ENCODE measurements around the gene RBPJL. TPM values are rescaled to one million over a fixed set of nuclear protein-coding genes. Genes with fewer than 3 reads are reported as not detected.

RBPJL gene
- polyA plus RNA-seq, 4 donors: 0.06 TPM; not detected in 3

DNA sequence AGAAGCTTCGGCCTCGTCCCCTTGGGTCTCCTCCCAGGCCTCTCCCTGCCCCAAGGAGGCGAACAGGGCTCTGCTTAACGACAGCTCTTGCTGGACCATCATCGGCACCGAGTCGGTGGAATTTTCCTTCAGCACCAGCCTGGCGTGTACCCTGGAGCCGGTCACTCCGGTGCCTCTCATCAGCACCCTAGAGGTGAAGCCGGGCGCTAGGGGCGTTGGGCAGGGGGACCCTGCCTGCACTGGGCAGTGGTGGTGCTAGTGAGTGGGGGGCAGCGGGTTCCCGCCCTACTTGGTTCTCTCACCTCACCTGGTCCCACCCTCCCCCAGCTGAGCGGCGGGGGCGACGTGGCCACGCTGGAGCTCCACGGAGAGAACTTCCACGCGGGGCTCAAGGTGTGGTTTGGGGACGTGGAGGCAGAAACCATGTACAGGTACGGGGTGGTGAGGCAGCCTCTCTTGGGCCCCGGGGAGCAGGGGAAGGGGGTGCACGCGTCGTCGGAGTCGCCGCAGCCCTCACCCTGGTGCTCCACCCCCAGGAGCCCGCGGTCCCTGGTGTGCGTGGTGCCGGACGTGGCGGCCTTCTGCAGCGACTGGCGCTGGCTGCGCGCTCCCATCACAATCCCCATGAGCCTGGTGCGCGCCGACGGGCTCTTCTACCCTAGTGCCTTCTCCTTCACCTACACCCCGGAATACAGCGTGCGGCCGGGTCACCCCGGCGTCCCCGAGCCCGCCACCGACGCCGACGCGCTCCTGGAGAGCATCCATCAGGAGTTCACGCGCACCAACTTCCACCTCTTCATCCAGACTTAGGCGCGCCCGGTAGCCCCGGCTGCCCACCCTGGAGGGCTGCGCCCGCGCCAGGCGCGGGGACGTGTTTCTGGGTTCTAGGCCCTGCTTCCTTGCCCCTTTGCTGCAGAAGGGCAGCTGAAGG lies 9.8 kb downstream of the RBPJL start:
- no peak for DNase-seq (ENCODE audit: low read depth in 4 of 4, low spot score in 3 of 4)

DNA sequence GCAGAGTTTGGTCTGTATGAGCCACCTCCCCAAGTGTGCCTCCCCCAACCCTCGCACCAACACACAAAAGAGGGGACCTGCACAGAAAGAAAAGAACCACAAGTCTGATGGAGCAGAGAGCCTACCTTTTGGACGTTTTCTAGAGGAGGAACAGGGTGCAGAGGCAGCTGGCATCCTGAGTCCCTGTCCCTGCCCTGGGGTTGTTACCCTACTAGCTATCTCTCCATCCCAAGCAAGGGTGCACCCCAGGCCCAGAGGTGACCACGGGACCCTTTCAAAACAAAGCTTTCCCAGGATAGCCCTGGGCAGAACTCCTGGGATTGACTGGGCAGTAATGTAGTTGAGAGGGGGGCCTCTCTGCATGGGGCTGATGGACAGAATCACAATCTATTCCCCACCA lies 11.2 kb downstream of the RBPJL start:
- DNase-seq (ENCODE audit: low read depth in 4 of 4, low spot score in 3 of 4): no peak

DNA sequence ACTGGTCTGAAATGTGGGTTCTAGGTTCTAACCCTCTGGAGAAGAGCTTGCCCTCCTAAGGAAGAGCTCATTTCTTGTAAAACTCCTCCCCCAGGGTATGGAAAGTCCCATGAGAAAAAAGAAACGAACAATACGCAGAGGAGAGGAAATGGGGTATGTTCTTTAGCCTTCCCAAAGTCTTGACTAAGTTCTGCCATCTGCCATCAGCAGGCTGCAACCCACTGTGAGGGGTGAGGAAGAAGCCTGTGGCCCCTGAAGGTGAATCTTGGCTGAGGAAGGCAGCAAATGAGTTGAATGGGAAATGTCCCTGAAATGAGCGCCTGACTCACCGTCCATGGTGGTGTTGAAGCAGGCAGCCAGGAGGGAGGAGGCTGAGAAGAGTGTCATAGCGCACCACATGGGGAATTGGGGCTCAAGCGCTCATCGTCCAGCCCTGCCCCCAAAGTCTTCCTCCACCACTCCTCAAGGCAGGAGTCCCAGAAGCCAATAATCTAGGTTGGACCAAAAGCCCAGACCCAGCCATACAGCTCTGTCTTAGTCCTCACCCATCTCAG lies 11.8 kb downstream of the RBPJL start:
- no peak for DNase-seq (ENCODE audit: low read depth in 4 of 4, low spot score in 3 of 4)

DNA sequence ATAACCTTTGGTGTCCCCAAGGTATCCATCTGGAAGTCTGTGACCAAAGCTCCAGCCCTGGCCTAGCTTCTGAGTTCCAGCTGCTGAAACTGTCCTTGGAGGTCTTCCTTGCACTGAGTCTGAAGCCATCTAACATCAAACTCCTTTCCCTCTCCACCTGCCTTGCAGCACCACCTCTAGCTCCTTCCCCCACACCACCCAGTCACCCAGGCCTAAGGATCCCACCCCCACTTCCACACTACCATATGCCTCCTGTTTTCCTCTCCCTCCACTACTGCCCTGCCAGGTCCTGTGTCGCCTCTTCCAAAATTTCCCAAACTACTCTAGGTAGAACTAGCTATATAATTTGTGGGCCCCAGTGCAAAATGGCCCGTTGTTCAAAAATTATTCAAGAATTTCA lies 12.3 kb downstream of the RBPJL start:
- no peak for DNase-seq (ENCODE audit: low read depth in 4 of 4, low spot score in 3 of 4)

DNA sequence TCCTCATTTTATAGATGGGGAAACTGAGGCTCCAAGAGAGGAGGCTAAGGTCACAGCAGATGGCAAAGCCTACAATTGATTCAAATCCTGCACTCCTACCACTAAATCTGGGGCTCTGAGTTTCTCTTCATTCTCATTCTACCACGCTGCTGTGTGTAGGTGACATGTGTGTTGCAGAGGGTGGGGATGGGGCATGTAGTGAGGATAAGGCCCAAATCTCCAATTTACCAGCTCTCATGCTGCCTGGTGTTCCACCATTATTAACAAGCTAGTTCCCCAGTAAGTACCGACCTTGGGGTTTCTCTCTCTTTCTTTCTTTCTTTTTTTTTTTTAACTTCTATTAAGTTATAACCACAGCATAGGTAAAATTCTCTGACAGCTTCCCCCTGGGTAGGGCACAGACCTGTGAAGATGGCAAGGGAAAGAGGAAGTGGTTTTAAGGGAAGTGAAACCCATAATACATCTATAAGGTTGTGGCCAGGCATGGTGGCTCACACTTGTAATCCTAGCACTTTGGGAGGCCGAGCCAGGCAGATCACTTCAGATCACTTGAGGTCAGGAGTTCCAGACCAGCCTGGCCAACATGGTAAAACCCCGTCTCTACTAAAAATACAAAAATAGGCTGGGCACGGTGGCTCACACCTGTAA lies 14.4 kb downstream of the RBPJL start:
- DNase-seq (ENCODE audit: low read depth in 4 of 4, low spot score in 3 of 4): no peak

DNA sequence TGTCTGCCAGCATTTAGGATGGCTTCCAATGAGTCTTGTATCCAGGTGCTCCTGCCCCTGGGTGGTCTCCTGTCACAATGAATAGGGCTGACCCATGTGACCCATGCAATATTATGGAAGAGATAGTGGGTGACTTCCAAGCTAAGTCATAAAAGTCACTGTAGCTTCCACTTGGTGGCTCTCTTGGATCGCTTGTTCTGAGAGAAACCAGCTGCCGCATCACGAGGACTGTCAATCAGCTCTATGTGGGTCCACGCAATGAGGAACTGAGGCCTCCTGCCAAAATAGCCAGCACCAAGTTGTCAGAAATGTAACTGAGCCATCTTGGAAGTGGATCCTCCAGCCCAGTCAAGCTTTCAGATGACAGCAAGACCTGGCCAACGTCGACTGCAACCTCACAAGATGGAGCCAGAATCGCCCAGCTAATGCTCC lies 16.3 kb downstream of the RBPJL start:
- no peak for DNase-seq (ENCODE audit: low read depth in 4 of 4, low spot score in 3 of 4)

DNA sequence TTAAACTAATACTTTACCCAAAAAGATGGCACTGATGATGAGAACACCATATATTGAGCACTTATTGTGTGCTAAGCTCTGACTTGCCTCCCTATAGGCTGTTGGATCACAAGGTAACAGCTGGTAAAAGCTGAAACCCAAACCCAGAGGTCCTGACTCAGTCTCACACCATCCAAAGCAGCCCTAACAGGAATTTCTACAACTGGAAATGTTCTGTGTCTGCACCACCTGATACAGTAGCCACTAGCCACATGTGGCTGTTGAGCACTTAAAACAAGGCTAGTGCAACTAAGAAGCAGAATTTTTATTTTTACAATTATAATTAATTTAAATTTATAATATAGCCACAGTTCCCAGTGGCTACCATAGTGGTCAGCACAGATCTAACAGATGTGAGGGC lies 17.1 kb downstream of the RBPJL start:
- no peak for DNase-seq (ENCODE audit: low read depth in 4 of 4, low spot score in 3 of 4)

DNA sequence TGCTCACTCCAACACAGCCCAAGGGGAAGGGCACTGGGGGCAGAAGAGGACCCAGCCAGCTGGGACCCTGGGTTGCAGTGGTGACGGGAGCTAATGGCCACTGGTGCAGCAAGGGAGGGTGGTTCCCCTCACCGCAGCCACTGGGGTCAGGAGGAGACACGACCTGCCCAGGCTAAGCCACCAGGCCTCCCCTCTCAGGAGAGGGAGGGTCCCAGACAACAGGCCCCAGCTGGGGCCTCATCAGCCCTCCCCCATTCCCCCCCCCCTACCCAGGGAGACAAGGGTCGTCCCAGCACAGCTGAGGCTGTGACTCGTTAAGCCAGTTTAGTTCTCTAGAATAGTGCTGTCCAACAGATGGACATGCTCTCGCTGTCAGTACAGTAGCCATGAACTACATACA lies 18.7 kb downstream of the RBPJL start:
- no peak for DNase-seq (ENCODE audit: low read depth in 4 of 4, low spot score in 3 of 4)

DNA sequence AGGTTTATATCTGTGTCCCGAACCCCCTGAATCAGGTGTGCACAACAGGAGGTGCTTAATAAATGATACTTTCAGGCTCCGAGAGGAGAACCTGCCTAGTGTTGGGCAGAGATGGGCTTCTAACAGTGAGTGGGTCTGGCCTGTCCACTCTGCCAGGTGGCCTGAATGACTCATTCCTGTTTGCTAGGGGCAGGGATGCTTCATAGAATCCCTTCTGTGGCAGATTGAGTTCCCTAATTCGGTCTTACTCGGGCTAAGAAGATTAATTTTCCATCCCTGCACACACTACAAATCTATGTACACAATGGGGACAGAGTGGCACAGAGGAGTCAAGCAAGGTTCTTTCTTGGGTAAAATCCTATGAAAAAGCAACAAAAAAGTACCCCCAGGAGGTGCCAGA lies 21.8 kb downstream of the RBPJL start:
- no peak for DNase-seq (ENCODE audit: low read depth in 4 of 4, low spot score in 3 of 4)

DNA sequence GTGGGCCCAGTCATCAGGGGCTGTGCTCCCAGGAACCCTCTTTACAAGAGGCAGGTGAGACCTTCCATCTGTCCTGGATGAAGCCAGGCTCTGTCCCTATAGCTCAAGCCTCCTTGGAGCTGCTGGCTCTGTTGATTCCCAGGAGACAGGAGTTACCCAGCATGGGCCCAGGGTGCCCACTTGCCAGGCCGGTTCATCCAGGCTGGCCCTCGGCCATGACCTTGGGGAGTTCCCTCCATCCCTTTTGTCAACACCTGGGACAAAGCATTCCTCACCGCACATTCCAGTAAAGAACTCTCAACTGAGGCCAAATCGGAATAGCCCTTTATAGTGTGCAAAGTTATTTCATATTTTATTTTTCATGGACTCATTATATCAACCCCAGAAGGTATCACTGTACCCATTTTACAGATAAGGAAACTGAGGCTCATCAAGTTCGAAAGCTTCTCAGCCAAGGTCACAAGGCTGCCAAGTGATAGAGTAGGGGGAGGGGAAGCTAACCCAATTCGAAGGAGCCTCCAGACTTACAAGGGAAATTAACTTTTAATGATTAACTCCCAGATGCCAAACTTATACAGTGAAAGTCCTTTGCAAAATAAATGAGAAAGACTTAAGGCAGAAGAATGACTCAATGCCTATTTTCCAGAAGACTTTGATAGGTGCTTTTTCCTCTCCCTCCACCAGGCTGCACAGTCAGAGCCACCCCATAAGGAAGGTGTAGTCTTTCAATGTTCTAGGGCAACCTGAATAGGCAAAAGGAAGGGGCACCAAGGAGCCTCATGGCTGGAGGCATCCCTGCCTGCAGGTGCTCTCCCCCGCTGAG lies 23.1 kb downstream of the RBPJL start:
- no peak for DNase-seq (ENCODE audit: low read depth in 4 of 4, low spot score in 3 of 4)

DNA sequence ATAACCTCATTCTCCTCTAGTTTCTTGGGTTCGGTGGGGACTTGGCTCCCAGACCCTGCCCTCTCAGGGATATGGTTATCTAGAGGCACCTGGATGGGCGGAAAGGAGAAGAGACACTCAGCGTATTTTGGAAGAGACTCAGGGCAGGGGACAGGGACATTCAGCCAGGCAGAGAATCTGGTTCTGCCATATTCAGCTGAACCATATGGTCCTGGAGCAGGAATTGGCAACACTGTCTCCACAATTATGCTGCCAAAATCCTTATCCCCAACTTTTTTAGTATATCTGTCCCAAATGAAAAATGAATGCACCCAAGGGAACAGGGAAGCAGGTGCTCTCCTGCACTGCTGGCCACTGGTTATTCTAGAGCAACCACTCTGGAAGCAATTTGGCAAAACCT lies 23.8 kb downstream of the RBPJL start:
- DNase-seq (ENCODE audit: low read depth in 4 of 4, low spot score in 3 of 4): no peak

DNA sequence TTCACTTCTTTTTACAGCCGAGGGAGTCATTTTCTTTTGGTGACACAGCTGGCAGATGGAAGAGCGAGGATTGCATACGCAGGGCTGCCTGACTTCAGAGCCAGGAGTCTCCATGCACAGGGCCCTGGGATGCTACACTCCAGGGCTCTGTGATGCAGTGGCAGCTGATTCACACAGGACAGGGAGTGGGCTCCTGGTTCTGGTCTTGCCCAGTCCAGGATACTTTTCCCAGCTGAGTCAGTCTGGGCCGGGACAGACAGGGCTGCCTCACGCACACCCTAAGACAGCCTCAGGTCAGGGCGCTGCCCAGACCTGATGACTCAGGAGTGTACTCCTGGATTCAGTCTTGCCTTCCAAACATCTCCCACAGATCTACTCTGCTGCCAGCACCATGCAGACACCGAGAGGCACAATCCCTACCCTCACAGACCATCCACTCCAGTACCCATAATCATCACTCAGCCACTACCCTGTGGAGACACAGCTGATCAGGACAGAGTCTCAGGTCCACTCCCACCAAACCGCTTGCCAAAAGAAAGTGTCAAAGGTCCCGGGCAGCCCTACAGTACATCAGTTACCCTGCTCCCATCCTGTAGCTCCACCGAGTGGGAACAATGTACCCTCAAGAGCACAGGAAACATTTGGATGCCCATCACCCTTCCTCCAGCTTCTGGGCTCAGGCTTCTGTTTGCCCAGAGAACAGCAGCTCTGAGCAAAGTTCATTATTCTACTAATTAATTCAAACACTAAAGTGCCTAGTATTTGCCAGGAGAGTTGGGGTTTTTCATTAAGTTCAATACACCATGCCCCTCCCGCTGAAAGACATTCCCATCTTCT lies 30.1 kb downstream of the RBPJL start:
- DNase-seq (ENCODE audit: low read depth in 4 of 4, low spot score in 3 of 4): no peak

DNA sequence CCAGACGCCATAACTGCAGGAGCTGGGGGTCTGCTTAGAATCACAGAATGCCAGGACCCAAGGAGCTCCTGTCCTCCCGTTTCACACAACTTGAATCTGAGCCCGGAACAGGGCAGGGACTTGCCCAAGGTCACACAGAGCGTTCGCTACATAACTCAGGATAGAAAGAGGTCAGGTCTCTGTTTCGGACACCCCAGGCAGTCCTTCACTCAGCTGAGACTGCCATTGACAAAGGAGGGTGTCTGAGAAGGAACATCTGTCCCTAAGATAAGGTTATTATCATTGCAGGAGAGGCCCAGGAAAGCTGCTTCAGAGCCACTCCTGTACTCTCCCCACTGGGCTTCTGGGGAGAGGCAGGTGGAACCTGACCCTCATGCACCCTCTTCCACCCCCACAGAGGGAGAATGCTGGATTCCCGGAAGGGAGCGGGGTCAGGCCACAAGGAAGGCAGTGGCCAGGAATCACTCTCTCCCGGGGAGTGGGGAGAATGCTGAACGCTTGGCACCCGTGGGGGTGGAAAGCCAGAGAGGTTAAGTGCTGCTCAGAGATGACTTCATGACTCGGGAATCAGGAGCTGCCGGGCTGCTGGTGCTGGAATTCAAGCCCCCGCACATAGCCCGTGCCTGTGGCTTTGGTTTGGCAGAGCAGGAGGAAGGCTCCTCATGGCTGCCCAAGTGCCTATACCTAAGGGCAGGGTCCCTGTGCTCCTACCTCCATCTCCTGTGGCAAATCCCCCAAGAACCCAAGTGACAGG lies 30.9 kb downstream of the RBPJL start:
- no peak for DNase-seq (ENCODE audit: low read depth in 4 of 4, low spot score in 3 of 4)

DNA sequence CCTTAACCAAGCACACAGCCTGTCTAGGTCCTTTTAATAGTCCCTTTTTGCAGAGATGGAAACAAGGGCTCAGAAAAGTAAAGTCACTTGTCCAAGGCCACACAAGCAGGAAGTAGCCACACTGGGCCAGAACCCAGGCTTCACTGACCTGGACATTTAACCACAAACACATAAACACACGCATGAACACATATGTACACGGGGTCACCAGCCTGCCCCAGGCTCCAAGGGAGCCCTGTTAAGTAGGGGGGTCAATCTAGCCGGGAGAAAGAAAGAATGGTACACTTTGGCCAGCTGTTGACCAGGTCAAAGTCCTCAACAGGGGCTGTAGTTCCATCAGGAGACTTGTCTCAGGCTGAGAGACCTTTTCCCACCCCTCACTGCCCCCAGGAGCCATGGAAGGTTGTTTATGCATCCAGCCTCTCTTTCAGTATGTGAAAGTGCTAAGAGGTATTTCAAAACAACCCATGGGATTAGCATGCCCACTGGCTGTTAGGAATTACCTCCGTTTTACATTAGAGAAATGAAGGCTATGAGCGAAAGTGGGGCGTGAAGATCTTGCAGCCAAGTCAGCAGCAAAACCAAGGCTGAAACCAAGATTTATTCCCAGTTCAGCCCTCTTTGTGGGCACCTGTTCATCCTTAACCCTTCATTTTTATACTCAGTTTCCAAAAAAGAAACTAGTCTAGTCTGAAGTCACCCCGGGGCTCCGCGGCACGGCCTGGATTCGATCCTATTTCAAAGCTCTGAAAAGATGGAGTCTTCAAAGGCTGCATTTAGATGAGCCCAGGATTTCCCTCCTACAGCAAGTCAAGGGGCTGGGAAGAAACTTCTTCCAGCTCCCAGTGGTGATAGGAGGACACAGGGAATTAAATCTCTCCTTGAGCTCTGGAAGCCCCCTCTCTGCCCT lies 31.7 kb downstream of the RBPJL start:
- DNase-seq (ENCODE audit: low read depth in 4 of 4, low spot score in 3 of 4): no peak

DNA sequence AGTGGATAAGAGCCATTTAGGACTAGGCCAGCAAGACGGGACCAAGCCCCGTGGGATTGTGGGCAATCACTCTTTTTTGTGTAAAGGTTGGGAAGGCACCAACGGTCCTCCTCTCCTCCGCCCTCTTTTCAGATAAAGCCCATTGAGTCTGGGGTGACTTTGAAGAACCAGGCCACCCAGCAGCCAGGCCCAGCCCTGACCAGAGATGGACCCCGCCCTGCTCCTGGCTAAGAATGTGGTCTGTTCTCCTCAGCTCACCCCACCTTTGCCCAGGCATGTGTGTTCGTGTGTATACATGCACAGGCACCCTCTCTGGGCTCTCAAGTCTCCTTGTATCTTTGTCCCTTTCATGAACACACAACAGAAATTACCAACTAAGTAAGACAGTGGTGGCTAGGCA lies 32.4 kb downstream of the RBPJL start:
- DNase-seq (ENCODE audit: low read depth in 4 of 4, low spot score in 3 of 4): no peak

DNA sequence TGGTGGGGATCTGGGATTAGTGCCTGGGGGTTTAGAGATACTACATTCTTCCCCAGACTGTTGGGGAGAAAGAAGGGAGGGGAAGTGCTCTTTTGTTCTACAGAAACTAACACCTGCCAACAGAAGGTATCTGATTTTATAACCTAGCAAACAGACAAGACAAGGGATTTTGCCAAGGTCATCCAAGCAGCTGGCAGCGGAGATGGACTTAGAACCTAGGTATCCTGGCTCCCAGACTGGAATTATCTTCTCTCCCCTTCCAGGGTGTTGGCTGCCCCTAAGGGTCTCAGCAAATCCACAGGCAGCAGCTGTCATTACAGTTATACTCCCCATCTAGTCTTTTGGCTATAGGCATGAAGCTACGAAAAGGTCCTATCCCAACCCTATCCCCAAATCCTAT lies 33.2 kb downstream of the RBPJL start:
- DNase-seq (ENCODE audit: low read depth in 4 of 4, low spot score in 3 of 4): no peak

DNA sequence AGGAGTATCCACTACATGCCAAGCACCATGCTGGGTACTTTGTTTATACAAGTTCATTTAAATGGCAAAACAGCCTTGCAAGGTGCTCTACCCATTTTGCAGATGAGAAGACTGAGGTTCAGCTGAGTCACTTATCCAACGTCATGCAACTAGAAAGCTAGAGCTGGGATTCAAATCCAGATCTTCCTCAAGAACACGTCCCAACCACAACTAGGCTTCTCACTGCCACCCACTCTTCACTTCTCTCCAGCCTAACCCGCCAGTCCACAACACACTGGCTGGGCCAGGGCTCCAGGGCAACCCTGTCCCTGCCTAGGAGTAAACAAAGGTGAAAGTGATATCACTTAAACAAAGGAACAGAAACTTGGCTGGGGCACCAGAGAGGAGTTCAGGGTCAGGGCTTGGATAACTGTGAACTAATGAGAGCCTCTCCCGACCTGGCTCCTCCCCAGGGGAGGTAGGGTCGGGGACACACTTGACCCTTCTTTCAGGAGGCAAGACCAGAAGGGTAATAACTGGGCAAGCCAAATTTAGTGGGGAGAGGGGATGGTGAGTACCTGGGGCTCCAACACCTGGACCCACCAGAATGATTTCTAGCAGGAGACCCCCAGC lies 33.7 kb downstream of the RBPJL start:
- DNase-seq (ENCODE audit: low read depth in 4 of 4, low spot score in 3 of 4): no peak

DNA sequence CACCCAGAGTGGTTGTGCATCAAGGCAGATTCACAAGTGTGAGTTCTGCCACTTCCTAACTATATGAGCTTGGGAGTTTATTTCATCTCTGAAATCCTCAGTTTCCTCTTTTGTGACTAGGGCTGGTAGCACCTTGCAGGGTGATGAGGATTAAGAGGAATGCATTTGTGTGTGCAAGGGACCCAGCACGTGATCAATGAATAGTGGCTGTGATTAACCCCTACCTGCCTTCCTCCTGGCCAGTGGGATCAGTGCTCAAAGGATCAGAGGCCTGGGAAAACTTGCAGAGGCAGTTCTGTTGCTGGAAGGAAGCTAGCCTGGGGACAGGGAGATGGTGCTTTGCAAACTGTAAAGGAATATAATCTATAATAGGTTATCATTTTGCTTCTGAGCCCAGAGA lies 34.3 kb downstream of the RBPJL start:
- no peak for DNase-seq (ENCODE audit: low read depth in 4 of 4, low spot score in 3 of 4)

All from right renal pelvis (tissue), 4 donors.